ENCODE results near the gene SLC23A3. TPM values are rescaled to one million over a fixed set of nuclear protein-coding genes. Genes with fewer than 3 reads are reported as not detected.
A peak's percentile ranks its signal among the peaks of the same experiment; 100 is the strongest.

The SLC23A3 gene
- total and polyA plus RNA-seq, 5 donors from 2014 or later: 1.3 TPM; not detected in 4

GRCh38 chr2:219176818-219177551, 7.2 kb upstream of the SLC23A3 start, which contains the start of gene CNPPD1:
TSS of gene CNPPD1 (minus strand) at chr2:219176925. CDS start at chr2:219176828, 97 bp downstream.
- H3K4me1 Mint-ChIP-seq: peaks cover 13 to 77% (median 55%) of the 10 kb centered on the region in 4 donors
- peaks cover 54% of the 10 kb centered on the region for H3K36me3 ChIP-seq (ENCODE audit: control insufficient read depth, insufficient read depth, low read length)

GRCh38 chr2:219175928-219176817, 6.3 kb upstream of the SLC23A3 start:
- Mint-ChIP-seq H3K27ac (peak overlapping the region; percentile 85 to 99 (median 92)), H3K4me3 (peak overlapping the region; percentile 89 to 97 (median 94)), H3K27me3 (peaks cover 11% of the 10 kb centered on the region), H3K4me1 (peaks cover 15 to 73% (median 51%) of the 10 kb centered on the region in 4 donors), H3K36me3 (peaks cover 20% of the 10 kb centered on the region), H3K9me3 (no peaks in the 10 kb centered on the region)
- Histone ChIP-seq H3K27ac (ENCODE audit: insufficient read depth, low read length, poor library complexity, severe bottlenecking) (peak overlapping the region; percentile 98), H3K9me3 (ENCODE audit: control insufficient read depth in 2 of 2, low read length in 2 of 2) (no peaks in the 10 kb centered on the region), H3K27me3 (ENCODE audit: control insufficient read depth, insufficient read depth, low read length) (no peaks in the 10 kb centered on the region), H3K36me3 (ENCODE audit: control insufficient read depth, insufficient read depth, low read length) (peaks cover 51% of the 10 kb centered on the region), H3K4me1 (ENCODE audit: control insufficient read depth, insufficient read depth, low read length, poor library complexity, severe bottlenecking) (peaks cover 63% of the 10 kb centered on the region), H3K4me3 (ENCODE audit: low read depth, low read length) (peak overlapping the region; percentile 86)
- no peak for ATAC-seq (ENCODE audit: low read depth in 2 of 2)
- peak in 1 of 3 donors; percentile 39 for DNase-seq

More at GRCh38 chr2:219176818-219177551, 7.2 kb upstream of the SLC23A3 start, which contains the start of gene CNPPD1:
- peaks cover 26% of the 10 kb centered on the region for H3K36me3 Mint-ChIP-seq
- H3K27ac Mint-ChIP-seq: peak within 1 kb of the TSS; percentile 99
- DNase-seq (peak; percentile 84 to 97 (median 89)), ATAC-seq (ENCODE audit: low read depth in 2 of 2) (peak; percentile 79 to 82)
- H3K9me3 Mint-ChIP-seq: no peaks in the 10 kb centered on the region
- peak within 1 kb of the TSS; percentile 89 to 99 (median 94) for H3K4me3 Mint-ChIP-seq
- H3K4me1 ChIP-seq (ENCODE audit: control insufficient read depth, insufficient read depth, low read length, poor library complexity, severe bottlenecking): peaks cover 62% of the 10 kb centered on the region
- H3K27me3 ChIP-seq (ENCODE audit: control insufficient read depth, insufficient read depth, low read length): no peaks in the 10 kb centered on the region
- peaks cover 11% of the 10 kb centered on the region for H3K27me3 Mint-ChIP-seq
- H3K9me3 ChIP-seq (ENCODE audit: control insufficient read depth in 2 of 2, low read length in 2 of 2): no peaks in the 10 kb centered on the region
- H3K4me3 ChIP-seq (ENCODE audit: low read depth, low read length): peak within 1 kb of the TSS; percentile 86
- H3K27ac ChIP-seq (ENCODE audit: insufficient read depth, low read length, poor library complexity, severe bottlenecking): peak within 1 kb of the TSS; percentile 98

DNA sequence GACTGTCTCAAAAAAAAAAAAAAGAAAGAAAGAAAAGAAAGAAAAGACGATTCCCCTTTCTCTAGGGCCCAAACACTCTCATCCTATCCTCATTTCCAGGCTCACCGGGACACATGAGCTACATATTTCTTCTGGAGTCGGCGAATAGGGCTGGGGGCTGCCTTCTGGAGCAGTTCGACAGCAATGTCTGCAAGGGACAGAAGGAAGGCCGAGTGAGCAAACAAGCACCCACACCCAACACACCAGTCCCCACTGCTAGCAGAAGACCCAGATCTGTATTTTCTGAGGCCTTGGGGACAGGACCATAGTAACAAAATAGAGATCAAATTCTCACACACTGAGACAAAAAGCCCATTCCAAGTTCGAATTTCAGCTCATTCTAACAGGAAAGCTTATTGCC, 5.7 kb upstream of the SLC23A3 start:
- H3K4me1 Mint-ChIP-seq: peaks cover 20 to 70% (median 46%) of the 10 kb centered on the region in 4 donors
- H3K27me3 Mint-ChIP-seq: peaks cover 11% of the 10 kb centered on the region
- H3K27me3 ChIP-seq (ENCODE audit: control insufficient read depth, insufficient read depth, low read length): no peaks in the 10 kb centered on the region
- peak overlapping the region; percentile 85 to 99 (median 92) for H3K27ac Mint-ChIP-seq
- peaks cover 64% of the 10 kb centered on the region for H3K4me1 ChIP-seq (ENCODE audit: control insufficient read depth, insufficient read depth, low read length, poor library complexity, severe bottlenecking)
- H3K9me3 ChIP-seq (ENCODE audit: control insufficient read depth in 2 of 2, low read length in 2 of 2): no peaks in the 10 kb centered on the region
- peak overlapping the region; percentile 98 for H3K27ac ChIP-seq (ENCODE audit: insufficient read depth, low read length, poor library complexity, severe bottlenecking)
- H3K4me3 ChIP-seq (ENCODE audit: low read depth, low read length): peak overlapping the region; percentile 86
- H3K9me3 Mint-ChIP-seq: no peaks in the 10 kb centered on the region
- peaks cover 45% of the 10 kb centered on the region for H3K36me3 ChIP-seq (ENCODE audit: control insufficient read depth, insufficient read depth, low read length)
- peak overlapping the region; percentile 89 to 97 (median 94) for H3K4me3 Mint-ChIP-seq
- ATAC-seq (ENCODE audit: low read depth in 2 of 2) (no peak), DNase-seq (no peak)
- peaks cover 13% of the 10 kb centered on the region for H3K36me3 Mint-ChIP-seq

GRCh38 chr2:219174801-219175200, 5.0 kb upstream of the SLC23A3 start:
- H3K4me1 ChIP-seq (ENCODE audit: control insufficient read depth, insufficient read depth, low read length, poor library complexity, severe bottlenecking): peaks cover 61% of the 10 kb centered on the region
- peaks cover 11% of the 10 kb centered on the region for H3K27me3 Mint-ChIP-seq
- peaks cover 38% of the 10 kb centered on the region for H3K36me3 ChIP-seq (ENCODE audit: control insufficient read depth, insufficient read depth, low read length)
- H3K4me1 Mint-ChIP-seq: peaks cover 20 to 63% (median 40%) of the 10 kb centered on the region in 4 donors
- ATAC-seq (ENCODE audit: low read depth in 2 of 2): no peak
- DNase-seq: no peak
- H3K9me3 Mint-ChIP-seq: no peaks in the 10 kb centered on the region
- no peaks in the 10 kb centered on the region for H3K9me3 ChIP-seq (ENCODE audit: control insufficient read depth in 2 of 2, low read length in 2 of 2)
- no peaks in the 10 kb centered on the region for H3K27me3 ChIP-seq (ENCODE audit: control insufficient read depth, insufficient read depth, low read length)
- H3K36me3 Mint-ChIP-seq: peaks cover 11% of the 10 kb centered on the region
- H3K4me3 ChIP-seq (ENCODE audit: low read depth, low read length): peak overlapping the region; percentile 30
- peak overlapping the region; percentile 89 to 97 (median 94) for H3K4me3 Mint-ChIP-seq
- H3K27ac ChIP-seq (ENCODE audit: insufficient read depth, low read length, poor library complexity, severe bottlenecking): no peak overlapping the region
- H3K27ac Mint-ChIP-seq: peak overlapping the region in 2 of 3 donors; percentile 85 to 99

- DNase-seq: no peak
- no peak overlapping the region for H3K4me3 ChIP-seq (ENCODE audit: low read depth, low read length)
- peak overlapping the region; percentile 63 to 89 (median 80) for H3K27ac Mint-ChIP-seq
- H3K27me3 Mint-ChIP-seq: peaks cover 11% of the 10 kb centered on the region
- H3K36me3 ChIP-seq (ENCODE audit: control insufficient read depth, insufficient read depth, low read length): peaks cover 36% of the 10 kb centered on the region
- H3K27me3 ChIP-seq (ENCODE audit: control insufficient read depth, insufficient read depth, low read length): no peaks in the 10 kb centered on the region
- H3K4me1 Mint-ChIP-seq: peaks cover 16 to 56% (median 35%) of the 10 kb centered on the region in 4 donors
- no peak overlapping the region for H3K27ac ChIP-seq (ENCODE audit: insufficient read depth, low read length, poor library complexity, severe bottlenecking)
- H3K9me3 Mint-ChIP-seq: no peaks in the 10 kb centered on the region
- no peaks in the 10 kb centered on the region for H3K9me3 ChIP-seq (ENCODE audit: control insufficient read depth in 2 of 2, low read length in 2 of 2)
- peak overlapping the region; percentile 47 to 97 (median 87) for H3K4me3 Mint-ChIP-seq
- ATAC-seq (ENCODE audit: low read depth in 2 of 2): no peak
- peaks cover 11% of the 10 kb centered on the region for H3K36me3 Mint-ChIP-seq
- peaks cover 55% of the 10 kb centered on the region for H3K4me1 ChIP-seq (ENCODE audit: control insufficient read depth, insufficient read depth, low read length, poor library complexity, severe bottlenecking)
Observed at GRCh38 chr2:219174146-219174545, 4.3 kb upstream of the SLC23A3 start.

DNA sequence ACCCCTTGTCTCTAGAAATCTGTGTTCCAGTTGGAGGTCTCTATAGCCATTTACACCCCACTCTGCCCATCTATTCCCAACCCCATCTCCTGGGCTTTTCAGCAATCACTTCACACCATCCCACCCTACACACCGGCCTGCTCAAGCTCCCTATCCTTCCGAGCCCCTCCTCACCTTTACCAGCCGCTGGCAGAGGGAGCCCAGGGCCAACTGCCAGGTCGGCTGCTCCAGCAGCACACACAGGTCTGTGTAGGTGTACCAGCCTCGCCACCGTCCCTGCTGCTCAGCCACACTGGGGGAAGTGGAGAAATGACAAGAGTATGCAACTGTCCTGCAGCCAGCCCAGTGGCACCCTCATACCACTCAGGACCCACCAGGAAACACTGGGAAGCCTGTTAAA, 3.3 kb upstream of the SLC23A3 start:
- no peak for DNase-seq
- Histone ChIP-seq H3K27ac (ENCODE audit: insufficient read depth, low read length, poor library complexity, severe bottlenecking) (no peak overlapping the region), H3K4me1 (ENCODE audit: control insufficient read depth, insufficient read depth, low read length, poor library complexity, severe bottlenecking) (peaks cover 47% of the 10 kb centered on the region), H3K27me3 (ENCODE audit: control insufficient read depth, insufficient read depth, low read length) (no peaks in the 10 kb centered on the region), H3K36me3 (ENCODE audit: control insufficient read depth, insufficient read depth, low read length) (peaks cover 36% of the 10 kb centered on the region), H3K9me3 (ENCODE audit: control insufficient read depth in 2 of 2, low read length in 2 of 2) (no peaks in the 10 kb centered on the region), H3K4me3 (ENCODE audit: low read depth, low read length) (no peak overlapping the region)
- peaks cover 11% of the 10 kb centered on the region for H3K36me3 Mint-ChIP-seq
- peak overlapping the region in 2 of 3 donors; percentile 12 to 82 for H3K27ac Mint-ChIP-seq
- H3K27me3 Mint-ChIP-seq: peaks cover 11% of the 10 kb centered on the region
- H3K4me3 Mint-ChIP-seq: no peak overlapping the region
- H3K9me3 Mint-ChIP-seq: no peaks in the 10 kb centered on the region
- H3K4me1 Mint-ChIP-seq: peaks cover 12 to 51% (median 32%) of the 10 kb centered on the region in 4 donors
- ATAC-seq (ENCODE audit: low read depth in 2 of 2): no peak
